Left lung (tissue), 10 donors: Measurements from ENCODE around the gene USP20. TPM values are rescaled to one million over a fixed set of nuclear protein-coding genes. Genes with fewer than 3 reads are reported as not detected.

ENCODE experiments used
- ATAC-seq: fragments of 200-7000 bp; cut with Tn5 transposase; one replicate; pipeline ENCODE4 v1.9.1; 2020; ENCODE audit warnings: moderate library complexity
- DNase-seq, 4 donors: peaks; one replicate each; pipeline ENCODE4 v3.0.0-alpha.2; 2013 to 2020
- H3K27ac ChIP-seq, 2 donors: fragments of 200-600 bp; sonication (generic) in 1 of 2; one replicate each; pipeline versions ENCODE4 v1.5.0 to v1.8.0; 2020 to 2021
- H3K27me3 ChIP-seq, 2 donors: fragments of 200-600 bp; sonication (generic) in 1 of 2; one replicate each; pipeline versions ENCODE4 v1.5.0 to v1.8.0; 2020 to 2021
- H3K36me3 ChIP-seq, 2 donors: fragments of 200-600 bp; sonication (generic) in 1 of 2; one replicate each; pipeline versions ENCODE4 v1.5.0 to v1.8.0; 2020 to 2021
- H3K4me1 ChIP-seq, 2 donors: fragments of 200-600 bp; one replicate each; pipeline ENCODE4 v1.8.0; 2021
- H3K4me3 ChIP-seq, 2 donors: fragments of 200-600 bp; sonication (generic) in 1 of 2; one replicate each; pipeline versions ENCODE4 v1.5.0 to v1.8.0; 2020 to 2021; ENCODE audit warnings: mild to moderate bottlenecking in 1 of 2
- H3K9me3 ChIP-seq, 2 donors: fragments of 200-600 bp; sonication (generic) in 1 of 2; one replicate each; pipeline versions ENCODE4 v1.5.0 to v1.8.0; 2020 to 2021
- CTCF ChIP-seq, 2 donors: fragments of 200-600 bp; sonication (generic) in 1 of 2; IDR thresholded peaks; one replicate each; pipeline versions ENCODE4 v1.5.0 to v1.8.0; 2021; ENCODE audit warnings: antibody characterized with exemption in 2 of 2
- intact Hi-C, 2 donors: fragments of 100-400 bp; cut with DNase I; formaldehyde crosslinking; loops; one replicate each; pipeline versions ENCODE4 v1.11.2 to v1.14.2; 2022
- polyA plus RNA-seq, 6 donors: library from polyadenylated mRNA; unstranded; fragments of 120-200 nt; gene quantifications; one replicate each; pipeline ENCODE4 v1.2.1, GENCODE V29; 2013; ENCODE audit not compliant: insufficient read length in 6 of 6
- total RNA-seq, 2 donors: library from RNA; stranded (reverse); fragmentation: NEBNext Ultra II Directional; extraction: Animal tissue kit (Norgen Biotek cat#: 25700); gene quantifications; one replicate each; pipeline ENCODE4 v1.2.1, GENCODE V29; 2021
- donor health status: DM: no; HTN: yes; CAD: no.
- donor health status: DM: no; HTN: no; CAD: no.

The USP20 gene
- total and polyA plus RNA-seq, 8 donors = 16.7 to 24.6 (median 21.6) TPM

DNA sequence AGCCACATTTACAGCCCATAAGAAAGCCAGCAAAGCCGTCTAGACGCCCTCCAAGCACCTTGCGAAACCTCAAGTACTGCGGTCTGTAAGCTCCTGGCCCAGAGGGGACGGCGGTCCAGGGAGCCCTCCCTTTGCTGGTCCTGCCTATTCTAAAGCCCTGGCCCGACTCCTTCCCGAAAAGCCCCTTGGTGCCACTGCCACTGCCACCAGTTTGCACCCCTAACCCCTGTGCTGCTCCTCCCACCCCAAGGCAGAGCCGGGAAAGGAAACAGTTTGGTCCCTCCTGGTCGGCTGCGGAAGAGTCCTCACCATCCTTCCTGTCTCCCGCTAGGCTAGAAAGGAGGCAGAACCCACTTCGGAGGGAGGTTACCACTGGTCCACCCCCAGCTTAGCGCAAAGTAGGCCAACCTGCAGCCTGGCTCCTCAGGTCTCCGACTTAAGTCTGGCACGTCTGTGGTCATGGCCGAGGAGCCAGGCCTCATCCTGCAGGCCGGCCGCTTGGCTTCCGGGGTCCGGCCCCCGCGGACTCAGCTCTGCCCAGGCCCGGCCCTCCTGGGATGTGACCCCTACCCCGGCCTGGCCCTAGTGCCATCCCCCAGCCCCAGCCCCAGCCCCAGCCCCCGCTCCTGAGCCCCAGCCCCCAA, 12.2 kb upstream of the USP20 start:
- H3K4me1 ChIP-seq = peaks cover 0 to 23% of the 10 kb centered on the region in 2 donors
- no peaks in the 10 kb centered on the region for H3K27me3 ChIP-seq
- DNase-seq (peak in 1 of 4 donors; percentile 84), ATAC-seq (peak; percentile 52)
- no peaks in the 10 kb centered on the region for H3K9me3 ChIP-seq
- H3K27ac ChIP-seq = peak overlapping the region in 1 of 2 donors; percentile 84
- peak overlapping the region; percentile 68 to 80 for H3K4me3 ChIP-seq
- H3K36me3 ChIP-seq = peaks cover 0 to 60% of the 10 kb centered on the region in 2 donors
- no peak for TF ChIP-seq CTCF (IDR thresholded peaks at IDR 0.05)
- intact Hi-C loops = no loop called here

DNA sequence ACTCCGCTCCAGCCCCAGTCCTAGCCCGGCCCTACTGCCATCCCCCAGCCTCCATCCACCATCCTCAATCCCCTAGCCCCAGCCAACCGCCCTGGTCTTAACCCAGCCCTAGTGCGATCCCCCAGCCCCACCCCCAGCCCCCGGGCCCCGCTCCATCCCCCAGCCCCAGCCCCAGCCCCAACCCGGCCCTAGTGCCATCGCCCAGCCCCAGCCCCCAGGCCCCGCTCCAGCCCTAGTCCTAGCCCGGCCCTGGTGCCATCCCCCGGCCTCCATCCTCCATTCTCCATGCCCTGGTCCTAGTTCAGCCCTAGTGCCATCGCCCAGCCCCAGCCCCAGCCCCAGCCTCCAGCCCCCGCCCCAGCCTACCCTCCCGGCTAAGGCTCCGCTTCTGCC, 11.7 kb upstream of the USP20 start:
- ATAC-seq (peak; percentile 63), DNase-seq (no peak)
- peak overlapping the region; percentile 68 to 80 for H3K4me3 ChIP-seq
- intact Hi-C loops = no loop called here
- no peak for TF ChIP-seq CTCF (IDR thresholded peaks at IDR 0.05)
- peaks cover 0 to 17% of the 10 kb centered on the region in 2 donors for H3K4me1 ChIP-seq
- H3K9me3 ChIP-seq = no peaks in the 10 kb centered on the region
- H3K27ac ChIP-seq = peak overlapping the region; percentile 59 to 84
- peaks cover 0 to 60% of the 10 kb centered on the region in 2 donors for H3K36me3 ChIP-seq
- no peaks in the 10 kb centered on the region for H3K27me3 ChIP-seq

- Histone ChIP-seq H3K36me3 (peaks cover 0 to 60% of the 10 kb centered on the region in 2 donors), H3K4me1 (peaks cover 0 to 17% of the 10 kb centered on the region in 2 donors), H3K9me3 (no peaks in the 10 kb centered on the region), H3K4me3 (peak within 1 kb of the TSS; percentile 68 to 80), H3K27me3 (no peaks in the 10 kb centered on the region), H3K27ac (peak within 1 kb of the TSS; percentile 59 to 84)
- TF ChIP-seq CTCF (IDR thresholded peaks at IDR 0.05) = no peak
- ATAC-seq = peak; percentile 97
- peak; percentile 88 to 98 (median 94) for DNase-seq
- intact Hi-C loops = no loop called here
Measured at GRCh38 chr9:129823935-129824601, 11.2 kb upstream of the USP20 start, which contains the start of gene TOR1A. TOR1A (minus strand) TSS chr9:129824136; CDS start chr9:129824085, 51 bp downstream.

DNA sequence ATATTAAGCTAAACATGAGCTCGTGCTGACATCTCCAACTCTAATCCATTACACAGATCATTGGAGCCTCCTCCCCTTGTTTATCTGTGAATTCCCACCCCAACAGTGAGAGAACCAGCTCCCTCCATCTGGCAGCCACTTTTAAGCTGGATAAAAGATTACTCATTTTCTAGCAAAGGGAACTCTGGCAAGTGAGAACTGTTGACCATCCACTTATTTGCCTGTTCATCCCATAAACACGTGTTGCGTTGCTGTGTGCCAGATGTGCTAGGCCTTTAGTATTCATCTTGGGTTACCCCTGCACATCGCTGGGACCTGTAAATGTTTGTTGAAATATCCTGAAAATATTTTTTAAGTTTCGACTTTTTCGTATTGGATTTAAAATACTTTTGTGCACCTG, 8.9 kb upstream of the USP20 start:
- no peak overlapping the region for H3K27ac ChIP-seq
- peaks cover 0 to 17% of the 10 kb centered on the region in 2 donors for H3K4me1 ChIP-seq
- H3K36me3 ChIP-seq = peaks cover 0 to 60% of the 10 kb centered on the region in 2 donors
- no peaks in the 10 kb centered on the region for H3K9me3 ChIP-seq
- no peak for TF ChIP-seq CTCF (IDR thresholded peaks at IDR 0.05)
- intact Hi-C loops = no loop called here
- no peak for ATAC-seq
- DNase-seq = no peak
- no peaks in the 10 kb centered on the region for H3K27me3 ChIP-seq
- no peak overlapping the region for H3K4me3 ChIP-seq

- Histone ChIP-seq H3K27ac (no peak overlapping the region), H3K4me1 (peaks cover 0 to 15% of the 10 kb centered on the region in 2 donors), H3K36me3 (peaks cover 0 to 60% of the 10 kb centered on the region in 2 donors), H3K27me3 (no peaks in the 10 kb centered on the region), H3K9me3 (no peaks in the 10 kb centered on the region), H3K4me3 (no peak overlapping the region)
- ATAC-seq = no peak
- DNase-seq = no peak
- intact Hi-C loops = no loop called here
- TF ChIP-seq CTCF (IDR thresholded peaks at IDR 0.05) = no peak
Measured at GRCh38 chr9:129826759-129827158, 8.5 kb upstream of the USP20 start.
